ENCODE data around the gene OR4C11. TPM values are rescaled to one million over a fixed set of nuclear protein-coding genes. Genes with fewer than 3 reads are reported as not detected.

The OR4C11 gene, protein sequence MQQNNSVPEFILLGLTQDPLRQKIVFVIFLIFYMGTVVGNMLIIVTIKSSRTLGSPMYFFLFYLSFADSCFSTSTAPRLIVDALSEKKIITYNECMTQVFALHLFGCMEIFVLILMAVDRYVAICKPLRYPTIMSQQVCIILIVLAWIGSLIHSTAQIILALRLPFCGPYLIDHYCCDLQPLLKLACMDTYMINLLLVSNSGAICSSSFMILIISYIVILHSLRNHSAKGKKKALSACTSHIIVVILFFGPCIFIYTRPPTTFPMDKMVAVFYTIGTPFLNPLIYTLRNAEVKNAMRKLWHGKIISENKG
- not detected in 2 replicates for total RNA-seq (2014; rRNA removed; shearing (Covaris generic))

- DNase-seq (ENCODE audit: low spot score): no peak
Observed at GRCh38 chr11:55607545-55607944, at the start of gene OR4C11. TSS of gene OR4C11 (minus strand) at chr11:55607645. CDS start at chr11:55604373, 3,272 bp downstream.

DNA sequence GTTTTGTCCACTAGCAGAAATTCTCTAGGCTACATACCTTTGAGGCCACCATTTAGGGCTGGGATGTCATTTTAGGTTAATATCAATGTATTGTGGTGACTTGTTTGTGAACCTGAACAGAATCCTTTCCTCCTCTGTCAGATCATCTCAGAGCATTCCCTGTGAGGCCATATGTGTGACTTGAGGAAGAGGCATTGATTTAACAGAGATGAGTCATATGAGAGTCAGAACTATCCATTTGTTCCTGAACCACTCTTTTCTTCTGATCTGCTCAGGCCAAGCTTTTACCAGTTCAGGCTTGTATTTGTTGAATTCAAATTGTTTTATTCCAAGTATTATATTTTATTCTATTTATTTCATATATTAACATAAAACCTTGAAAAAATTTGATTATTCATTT lies 47.7 kb upstream of the OR4C11 start:
- DNase-seq (ENCODE audit: low spot score): no peak

- no peak for DNase-seq (ENCODE audit: low spot score)
Observed at GRCh38 chr11:55652560-55652959, 45.1 kb upstream of the OR4C11 start.

- DNase-seq (ENCODE audit: low spot score): no peak
Observed at GRCh38 chr11:55648027-55648426, 40.6 kb upstream of the OR4C11 start, which contains the start of gene OR4S2. TSS of gene OR4S2 (plus strand) at chr11:55648327. CDS start at chr11:55650904, 2,577 bp downstream.

- no peak for DNase-seq (ENCODE audit: low spot score)
Observed at GRCh38 chr11:55634813-55635212, 27.4 kb upstream of the OR4C11 start, which contains the start of gene OR4P4. TSS of gene OR4P4 (plus strand) at chr11:55635113.

DNA sequence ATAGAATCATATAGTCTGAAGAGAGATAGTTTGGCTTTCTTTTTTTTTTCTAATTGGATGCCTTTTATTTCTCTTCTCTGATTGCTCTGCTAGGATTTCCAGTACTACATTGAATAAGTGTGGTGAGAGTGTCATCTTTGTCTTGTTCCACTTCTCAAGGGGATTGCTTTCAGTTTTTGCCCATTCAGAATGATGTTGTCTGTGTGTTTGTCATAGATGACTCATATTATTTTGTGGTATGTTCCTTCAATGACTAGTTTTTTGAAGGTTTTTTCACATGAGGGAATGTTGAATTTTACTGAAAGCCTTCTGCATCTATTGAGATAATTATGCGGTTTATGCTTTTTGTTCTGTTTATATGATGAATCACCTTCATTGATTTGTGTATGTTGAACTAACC lies 17.1 kb upstream of the OR4C11 start:
- no peak for DNase-seq (ENCODE audit: low spot score)

DNA sequence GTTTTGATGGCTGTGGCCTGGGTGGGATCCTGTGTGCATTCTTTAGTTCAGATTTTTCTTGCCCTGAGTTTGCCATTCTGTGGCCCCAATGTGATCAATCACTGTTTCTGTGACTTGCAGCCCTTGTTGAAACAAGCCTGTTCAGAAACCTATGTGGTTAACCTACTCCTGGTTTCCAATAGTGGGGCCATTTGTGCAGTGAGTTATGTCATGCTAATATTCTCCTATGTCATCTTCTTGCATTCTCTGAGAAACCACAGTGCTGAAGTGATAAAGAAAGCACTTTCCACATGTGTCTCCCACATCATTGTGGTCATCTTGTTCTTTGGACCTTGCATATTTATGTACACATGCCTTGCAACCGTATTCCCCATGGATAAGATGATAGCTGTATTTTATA lies 34.9 kb downstream of the OR4C11 start:
- no peak for DNase-seq (ENCODE audit: low spot score)

GRCh38 chr11:55571828-55572227 lies 35.6 kb downstream of the OR4C11 start, which contains the start of gene OR4C16:
TSS of gene OR4C16 (plus strand) at chr11:55572128. CDS start at chr11:55572128, 0 bp downstream.
- no peak for DNase-seq (ENCODE audit: low spot score)

DNA sequence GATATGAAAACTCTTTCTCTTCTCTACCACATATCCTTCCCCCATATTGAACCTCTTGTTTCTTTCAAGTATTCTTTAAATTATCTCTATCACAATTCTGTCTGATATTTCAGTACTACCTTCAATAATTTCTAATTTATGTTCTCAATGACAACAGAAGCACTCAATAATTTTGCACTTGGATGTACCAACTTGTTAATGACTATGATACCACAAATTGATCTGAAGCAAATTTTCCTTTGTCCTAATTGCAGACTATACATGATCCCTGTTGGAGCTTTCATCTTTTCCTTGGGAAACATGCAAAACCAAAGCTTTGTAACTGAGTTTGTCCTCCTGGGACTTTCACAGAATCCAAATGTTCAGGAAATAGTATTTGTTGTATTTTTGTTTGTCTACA lies 53.3 kb downstream of the OR4C11 start, which contains the start of gene OR4C15:
OR4C15 (plus strand) TSS at position 301 of the 400 bp plus-strand sequence; CDS start at position 301, 0 bp downstream.
- DNase-seq (ENCODE audit: low spot score): no peak

Other genes with a start within 250 kb of the OR4C11 start
- not detected in 2 replicates for gene OR4A15, start 239.7 kb downstream of the OR4C11 start, total RNA-seq (2014; rRNA removed; shearing (Covaris generic))
- gene OR4C15, start 53.2 kb downstream of the OR4C11 start, total RNA-seq (2014; rRNA removed; shearing (Covaris generic)): not detected in 2 replicates
- gene OR4C16, start 35.5 kb downstream of the OR4C11 start, total RNA-seq (2014; rRNA removed; shearing (Covaris generic)): not detected in 2 replicates
- not detected in 2 replicates for gene OR4P4, start 27.5 kb upstream of the OR4C11 start, total RNA-seq (2014; rRNA removed; shearing (Covaris generic))
- not detected in 2 replicates for gene OR4S2, start 40.7 kb upstream of the OR4C11 start, total RNA-seq (2014; rRNA removed; shearing (Covaris generic))
- gene OR4C6, start 54.6 kb upstream of the OR4C11 start, total RNA-seq (2014; rRNA removed; shearing (Covaris generic)): not detected in 2 replicates
- not detected in 2 replicates for gene OR5D13, start 165.8 kb upstream of the OR4C11 start, total RNA-seq (2014; rRNA removed; shearing (Covaris generic))
- gene OR5D14, start 187.9 kb upstream of the OR4C11 start, total RNA-seq (2014; rRNA removed; shearing (Covaris generic)): not detected in 2 replicates
- gene OR5L1, start 203.7 kb upstream of the OR4C11 start, total RNA-seq (2014; rRNA removed; shearing (Covaris generic)): not detected in 2 replicates
- not detected in 2 replicates for gene OR5D18, start 212.0 kb upstream of the OR4C11 start, total RNA-seq (2014; rRNA removed; shearing (Covaris generic))
- not detected in 2 replicates for gene OR5L2, start 219.6 kb upstream of the OR4C11 start, total RNA-seq (2014; rRNA removed; shearing (Covaris generic))
- not detected in 2 replicates for gene OR5D16, start 231.1 kb upstream of the OR4C11 start, total RNA-seq (2014; rRNA removed; shearing (Covaris generic))

Measured in HT-29 (cell line).